ENCODE measurements around the gene ARHGAP27. TPM values are rescaled to one million over a fixed set of nuclear protein-coding genes. Genes with fewer than 3 reads are reported as not detected.

ARHGAP27 gene
- polyA plus RNA-seq, 1 donor = 90.4 TPM

GRCh38 chr17:45429339-45430005, 3.2 kb downstream of the ARHGAP27 start:
- H3K36me3 ChIP-seq (ENCODE audit: control insufficient read depth, insufficient read depth, low read length) = no peaks in the 10 kb centered on the region
- H3K4me3 ChIP-seq (ENCODE audit: low read length) = no peak overlapping the region
- peaks cover 55% of the 10 kb centered on the region for H3K4me1 ChIP-seq (ENCODE audit: control insufficient read depth, insufficient read depth, low read length)
- DNase-seq = peak in 1 of 2 donors; percentile 78
- no CpG with 5 or more reads among the region's 82 CpGs for WGBS (ENCODE audit: insufficient coverage, low lambda C conversion rate)
- H3K27me3 ChIP-seq (ENCODE audit: control insufficient read depth, insufficient read depth, low read length) = peaks cover 50% of the 10 kb centered on the region
- no peak overlapping the region for H3K27ac ChIP-seq (ENCODE audit: low read length)
- peaks cover 4% of the 10 kb centered on the region for H3K9me3 ChIP-seq (ENCODE audit: control insufficient read depth, low read depth, low read length)

- peak in 1 of 2 donors; percentile 52 for DNase-seq
- no peak overlapping the region for H3K4me3 ChIP-seq (ENCODE audit: low read length)
- peaks cover 55% of the 10 kb centered on the region for H3K4me1 ChIP-seq (ENCODE audit: control insufficient read depth, insufficient read depth, low read length)
- H3K27ac ChIP-seq (ENCODE audit: low read length) = no peak overlapping the region
- H3K27me3 ChIP-seq (ENCODE audit: control insufficient read depth, insufficient read depth, low read length) = peaks cover 50% of the 10 kb centered on the region
- no peaks in the 10 kb centered on the region for H3K36me3 ChIP-seq (ENCODE audit: control insufficient read depth, insufficient read depth, low read length)
- no CpG with 5 or more reads among the region's 15 CpGs for WGBS (ENCODE audit: insufficient coverage, low lambda C conversion rate)
- H3K9me3 ChIP-seq (ENCODE audit: control insufficient read depth, low read depth, low read length) = peaks cover 4% of the 10 kb centered on the region
These were observed 3.7 kb downstream of the ARHGAP27 start for GRCh38 chr17:45428931-45429338.

GRCh38 chr17:45428050-45428617, 4.5 kb downstream of the ARHGAP27 start:
- no peak overlapping the region for H3K4me3 ChIP-seq (ENCODE audit: low read length)
- peaks cover 52% of the 10 kb centered on the region for H3K4me1 ChIP-seq (ENCODE audit: control insufficient read depth, insufficient read depth, low read length)
- DNase-seq = peak in 1 of 2 donors; percentile 71
- H3K36me3 ChIP-seq (ENCODE audit: control insufficient read depth, insufficient read depth, low read length) = no peaks in the 10 kb centered on the region
- peaks cover 48% of the 10 kb centered on the region for H3K27me3 ChIP-seq (ENCODE audit: control insufficient read depth, insufficient read depth, low read length)
- WGBS (ENCODE audit: insufficient coverage, low lambda C conversion rate) = no CpG with 5 or more reads among the region's 26 CpGs
- peaks cover 4% of the 10 kb centered on the region for H3K9me3 ChIP-seq (ENCODE audit: control insufficient read depth, low read depth, low read length)
- no peak overlapping the region for H3K27ac ChIP-seq (ENCODE audit: low read length)

GRCh38 chr17:45427181-45427835, 5.4 kb downstream of the ARHGAP27 start:
- Histone ChIP-seq H3K9me3 (ENCODE audit: control insufficient read depth, low read depth, low read length) (peaks cover 4% of the 10 kb centered on the region), H3K36me3 (ENCODE audit: control insufficient read depth, insufficient read depth, low read length) (no peaks in the 10 kb centered on the region), H3K27ac (ENCODE audit: low read length) (no peak overlapping the region), H3K4me3 (ENCODE audit: low read length) (no peak overlapping the region), H3K4me1 (ENCODE audit: control insufficient read depth, insufficient read depth, low read length) (peaks cover 49% of the 10 kb centered on the region), H3K27me3 (ENCODE audit: control insufficient read depth, insufficient read depth, low read length) (peaks cover 42% of the 10 kb centered on the region)
- no CpG with 5 or more reads among the region's 11 CpGs for WGBS (ENCODE audit: insufficient coverage, low lambda C conversion rate)
- peak in 1 of 2 donors; percentile 9 for DNase-seq

GRCh38 chr17:45426561-45426960, 6.1 kb downstream of the ARHGAP27 start:
- Histone ChIP-seq H3K9me3 (ENCODE audit: control insufficient read depth, low read depth, low read length) (peaks cover 2% of the 10 kb centered on the region), H3K27ac (ENCODE audit: low read length) (no peak overlapping the region), H3K36me3 (ENCODE audit: control insufficient read depth, insufficient read depth, low read length) (no peaks in the 10 kb centered on the region), H3K4me3 (ENCODE audit: low read length) (no peak overlapping the region), H3K4me1 (ENCODE audit: control insufficient read depth, insufficient read depth, low read length) (peaks cover 44% of the 10 kb centered on the region), H3K27me3 (ENCODE audit: control insufficient read depth, insufficient read depth, low read length) (peaks cover 36% of the 10 kb centered on the region)
- no peak for DNase-seq
- 0% methylated on average over 1 of the region's 7 CpGs for WGBS (ENCODE audit: insufficient coverage, low lambda C conversion rate)

- no CpG with 5 or more reads among the region's 6 CpGs for WGBS (ENCODE audit: insufficient coverage, low lambda C conversion rate)
- DNase-seq = no peak
- Histone ChIP-seq H3K27ac (ENCODE audit: low read length) (no peak overlapping the region), H3K9me3 (ENCODE audit: control insufficient read depth, low read depth, low read length) (peaks cover 2% of the 10 kb centered on the region), H3K4me1 (ENCODE audit: control insufficient read depth, insufficient read depth, low read length) (peaks cover 41% of the 10 kb centered on the region), H3K4me3 (ENCODE audit: low read length) (no peak overlapping the region), H3K27me3 (ENCODE audit: control insufficient read depth, insufficient read depth, low read length) (peaks cover 30% of the 10 kb centered on the region), H3K36me3 (ENCODE audit: control insufficient read depth, insufficient read depth, low read length) (peaks cover 3% of the 10 kb centered on the region)
These were observed 6.7 kb downstream of the ARHGAP27 start for GRCh38 chr17:45425984-45426413.

- H3K4me1 ChIP-seq (ENCODE audit: control insufficient read depth, insufficient read depth, low read length) = peaks cover 35% of the 10 kb centered on the region
- H3K27me3 ChIP-seq (ENCODE audit: control insufficient read depth, insufficient read depth, low read length) = peaks cover 24% of the 10 kb centered on the region
- H3K36me3 ChIP-seq (ENCODE audit: control insufficient read depth, insufficient read depth, low read length) = peaks cover 4% of the 10 kb centered on the region
- no CpG with 5 or more reads among the region's 18 CpGs for WGBS (ENCODE audit: insufficient coverage, low lambda C conversion rate)
- H3K27ac ChIP-seq (ENCODE audit: low read length) = peak overlapping the region; percentile 95
- peak overlapping the region; percentile 68 for H3K4me3 ChIP-seq (ENCODE audit: low read length)
- peaks cover 2% of the 10 kb centered on the region for H3K9me3 ChIP-seq (ENCODE audit: control insufficient read depth, low read depth, low read length)
- peak; percentile 98 to 99 for DNase-seq
These were observed 7.3 kb downstream of the ARHGAP27 start for GRCh38 chr17:45425125-45425983.

- H3K27me3 ChIP-seq (ENCODE audit: control insufficient read depth, insufficient read depth, low read length) = peaks cover 20% of the 10 kb centered on the region
- peak overlapping the region; percentile 95 for H3K27ac ChIP-seq (ENCODE audit: low read length)
- H3K36me3 ChIP-seq (ENCODE audit: control insufficient read depth, insufficient read depth, low read length) = peaks cover 4% of the 10 kb centered on the region
- H3K4me1 ChIP-seq (ENCODE audit: control insufficient read depth, insufficient read depth, low read length) = peaks cover 33% of the 10 kb centered on the region
- WGBS (ENCODE audit: insufficient coverage, low lambda C conversion rate) = no CpG with 5 or more reads among the region's 6 CpGs
- H3K9me3 ChIP-seq (ENCODE audit: control insufficient read depth, low read depth, low read length) = no peaks in the 10 kb centered on the region
- peak overlapping the region; percentile 68 for H3K4me3 ChIP-seq (ENCODE audit: low read length)
- DNase-seq = peak in 1 of 2 donors; percentile 45
These were observed 7.9 kb downstream of the ARHGAP27 start for GRCh38 chr17:45424769-45425124.

- H3K4me3 ChIP-seq (ENCODE audit: low read length) = peak overlapping the region; percentile 68
- DNase-seq = no peak
These were observed 8.7 kb downstream of the ARHGAP27 start for GRCh38 chr17:45423975-45424335.

More at GRCh38 chr17:45423975-45424335, 8.7 kb downstream of the ARHGAP27 start:
- H3K27ac ChIP-seq (ENCODE audit: low read length) = peak overlapping the region; percentile 95
- peaks cover 13% of the 10 kb centered on the region for H3K27me3 ChIP-seq (ENCODE audit: control insufficient read depth, insufficient read depth, low read length)
- WGBS (ENCODE audit: insufficient coverage, low lambda C conversion rate) = no CpG with 5 or more reads among the region's 1 CpG
- peaks cover 34% of the 10 kb centered on the region for H3K4me1 ChIP-seq (ENCODE audit: control insufficient read depth, insufficient read depth, low read length)
- H3K9me3 ChIP-seq (ENCODE audit: control insufficient read depth, low read depth, low read length) = no peaks in the 10 kb centered on the region
- peaks cover 5% of the 10 kb centered on the region for H3K36me3 ChIP-seq (ENCODE audit: control insufficient read depth, insufficient read depth, low read length)

Data from large intestine (tissue), 3 donors.